ENCODE results near the gene SERPINB1.
"Not testable (repeated sequence)": the region's sequence is repeated elsewhere in the genome, so short reads cannot be mapped to it uniquely, and the experiment has no call there.

SERPINB1 gene

GRCh38 chr6:2868637-2869036 is 27.0 kb upstream of the SERPINB1 start:
- DNase-seq (ENCODE audit: low read depth) = no peak
- no peak overlapping the region for H3K4me3 ChIP-seq (ENCODE audit: low read depth, low read length)

GRCh38 chr6:2866171-2866846 is 24.6 kb upstream of the SERPINB1 start:
- DNase-seq (ENCODE audit: low read depth) = no peak
- no peak overlapping the region for H3K4me3 ChIP-seq (ENCODE audit: low read depth, low read length)

GRCh38 chr6:2865694-2866151 is 24.1 kb upstream of the SERPINB1 start:
- no peak for DNase-seq (ENCODE audit: low read depth)

GRCh38 chr6:2865270-2865669 is 23.6 kb upstream of the SERPINB1 start:
- DNase-seq (ENCODE audit: low read depth) = no peak
- no peak overlapping the region for H3K4me3 ChIP-seq (ENCODE audit: low read depth, low read length)

More at GRCh38 chr6:2865694-2866151, 24.1 kb upstream of the SERPINB1 start:
- H3K4me3 ChIP-seq (ENCODE audit: low read depth, low read length) = no peak overlapping the region

- no peak overlapping the region for H3K4me3 ChIP-seq (ENCODE audit: low read depth, low read length)
- DNase-seq (ENCODE audit: low read depth) = no peak
These were observed 22.2 kb upstream of the SERPINB1 start for GRCh38 chr6:2863901-2864300.

- no peak overlapping the region for H3K4me3 ChIP-seq (ENCODE audit: low read depth, low read length)
- DNase-seq (ENCODE audit: low read depth) = no peak
These were observed 21.1 kb upstream of the SERPINB1 start for GRCh38 chr6:2862712-2863181.

- H3K4me3 ChIP-seq (ENCODE audit: low read depth, low read length) = no peak overlapping the region
- DNase-seq (ENCODE audit: low read depth) = no peak
These were observed 20.1 kb upstream of the SERPINB1 start for GRCh38 chr6:2861822-2862164.

- H3K4me3 ChIP-seq (ENCODE audit: low read depth, low read length) = no peak overlapping the region
- no peak for DNase-seq (ENCODE audit: low read depth)
These were observed 19.6 kb upstream of the SERPINB1 start for GRCh38 chr6:2861060-2861821.

GRCh38 chr6:2860706-2861059 is 19.0 kb upstream of the SERPINB1 start:
- DNase-seq (ENCODE audit: low read depth); H3K4me3 ChIP-seq (ENCODE audit: low read depth, low read length): not testable (repeated sequence)

GRCh38 chr6:2859798-2860705 is 18.4 kb upstream of the SERPINB1 start:
- not testable (repeated sequence) for DNase-seq (ENCODE audit: low read depth); H3K4me3 ChIP-seq (ENCODE audit: low read depth, low read length)

- no peak overlapping the region for H3K4me3 ChIP-seq (ENCODE audit: low read depth, low read length)
- no peak for DNase-seq (ENCODE audit: low read depth)
These were observed 17.6 kb upstream of the SERPINB1 start for GRCh38 chr6:2859185-2859700.

- H3K4me3 ChIP-seq (ENCODE audit: low read depth, low read length) = no peak overlapping the region
These were observed 16.1 kb upstream of the SERPINB1 start for GRCh38 chr6:2857580-2858337.

GRCh38 chr6:2857185-2857579 is 15.5 kb upstream of the SERPINB1 start:
- no peak overlapping the region for H3K4me3 ChIP-seq (ENCODE audit: low read depth, low read length)
- no peak for DNase-seq (ENCODE audit: low read depth)

More at GRCh38 chr6:2857580-2858337, 16.1 kb upstream of the SERPINB1 start:
- DNase-seq (ENCODE audit: low read depth) = no peak

GRCh38 chr6:2855061-2855519 is 13.4 kb upstream of the SERPINB1 start:
- H3K4me3 ChIP-seq (ENCODE audit: low read depth, low read length) = no peak overlapping the region
- DNase-seq (ENCODE audit: low read depth) = no peak

GRCh38 chr6:2854396-2854982 is 12.8 kb upstream of the SERPINB1 start:
- DNase-seq (ENCODE audit: low read depth) = no peak

GRCh38 chr6:2853769-2854395 is 12.2 kb upstream of the SERPINB1 start:
- DNase-seq (ENCODE audit: low read depth) = peak; percentile 67
- H3K4me3 ChIP-seq (ENCODE audit: low read depth, low read length) = peak overlapping the region; percentile 34

More at GRCh38 chr6:2854396-2854982, 12.8 kb upstream of the SERPINB1 start:
- H3K4me3 ChIP-seq (ENCODE audit: low read depth, low read length) = peak overlapping the region; percentile 34

GRCh38 chr6:2853378-2853768 is 11.7 kb upstream of the SERPINB1 start:
- peak overlapping the region; percentile 34 for H3K4me3 ChIP-seq (ENCODE audit: low read depth, low read length)
- not testable (repeated sequence) for DNase-seq (ENCODE audit: low read depth)

- no peak overlapping the region for H3K4me3 ChIP-seq (ENCODE audit: low read depth, low read length)
- DNase-seq (ENCODE audit: low read depth) = no peak
These were observed 11.3 kb upstream of the SERPINB1 start for GRCh38 chr6:2852921-2853322.
